ENCODE measurements around the gene MOCOS. TPM values are rescaled to one million over a fixed set of nuclear protein-coding genes. Genes with fewer than 3 reads are reported as not detected.

The MOCOS gene
- total RNA-seq, 1 donor from 2014 or later, result 0.30 TPM

DNA sequence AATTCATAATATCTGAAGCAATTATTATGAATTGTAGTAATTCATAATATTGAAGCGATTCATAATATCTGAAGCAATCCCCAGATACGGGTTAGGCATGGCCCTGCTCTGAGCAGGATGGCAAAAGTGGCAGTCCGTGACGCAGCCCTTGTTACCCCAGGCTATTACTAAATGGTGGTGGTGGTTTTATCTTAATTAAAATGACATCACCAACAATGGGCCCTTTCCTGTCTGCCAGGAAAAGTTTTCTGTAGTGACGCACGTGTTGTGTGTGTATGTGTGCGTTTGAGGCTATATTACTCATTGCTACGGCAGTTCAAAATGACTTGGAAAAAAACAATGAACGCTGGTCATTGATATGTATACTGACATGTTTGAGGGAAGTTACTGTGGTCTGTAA is 10.6 kb upstream of the MOCOS start:
- intact Hi-C loops (cut with micrococcal nuclease), result no loop called here

DNA sequence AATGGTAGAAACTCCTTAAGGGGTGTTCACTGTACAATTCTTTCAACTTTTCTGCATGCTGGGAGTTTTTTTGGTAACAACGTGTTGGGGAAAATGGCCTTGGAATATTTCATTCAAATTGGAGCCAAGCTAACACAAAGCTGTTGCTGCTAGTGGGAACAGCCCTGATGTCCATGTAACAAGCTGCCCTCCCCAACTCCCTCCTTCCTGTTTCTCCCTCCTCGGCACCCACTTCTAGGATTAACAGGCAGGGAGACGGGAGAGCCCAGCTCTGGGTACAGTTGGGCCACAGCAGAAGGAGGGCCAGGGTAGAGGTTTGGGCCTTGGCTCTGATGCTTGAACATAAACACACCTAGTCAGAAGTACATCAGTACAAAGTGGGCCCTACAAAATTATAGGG is 9.4 kb upstream of the MOCOS start:
- intact Hi-C loops (cut with micrococcal nuclease), result no loop called here

DNA sequence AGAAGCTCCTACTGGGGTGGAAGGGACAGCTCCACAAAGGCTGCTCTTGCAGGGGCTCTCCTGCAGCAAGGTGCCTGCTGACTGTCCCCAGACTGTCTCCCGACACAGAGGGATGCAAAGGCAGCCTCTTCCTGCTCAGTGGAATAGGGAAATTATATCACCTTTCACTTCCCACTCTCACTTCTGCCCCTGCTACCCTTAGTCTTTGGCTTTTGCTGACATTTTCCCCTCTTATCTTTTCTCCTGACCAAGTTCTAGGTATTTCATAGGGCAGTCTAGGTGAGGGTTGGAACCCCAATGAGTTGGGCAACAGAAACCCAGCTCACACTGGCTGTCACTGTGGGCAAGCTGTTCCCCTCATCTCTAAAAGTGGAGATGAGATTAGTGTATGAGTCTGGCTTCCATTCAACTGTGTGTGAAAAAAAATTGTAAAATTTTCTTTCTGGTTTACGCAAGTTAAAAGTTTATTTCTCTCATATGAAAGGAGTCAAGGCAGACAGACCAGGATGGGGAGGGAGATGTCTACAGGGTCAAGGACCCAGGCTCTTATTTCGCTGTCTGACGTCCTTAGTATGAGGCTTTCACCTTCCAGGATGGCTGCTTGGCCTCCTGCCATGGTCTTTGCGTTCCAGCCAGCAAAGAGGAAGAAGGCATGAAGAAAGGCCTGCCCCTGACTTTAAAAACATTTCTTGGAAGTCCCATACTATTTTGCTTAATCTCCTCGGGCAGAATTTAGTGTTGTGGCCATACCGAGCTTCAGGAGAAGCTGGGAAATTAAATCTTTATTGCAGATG is 7.5 kb upstream of the MOCOS start:
- intact Hi-C loops (cut with micrococcal nuclease), result no loop called here

DNA sequence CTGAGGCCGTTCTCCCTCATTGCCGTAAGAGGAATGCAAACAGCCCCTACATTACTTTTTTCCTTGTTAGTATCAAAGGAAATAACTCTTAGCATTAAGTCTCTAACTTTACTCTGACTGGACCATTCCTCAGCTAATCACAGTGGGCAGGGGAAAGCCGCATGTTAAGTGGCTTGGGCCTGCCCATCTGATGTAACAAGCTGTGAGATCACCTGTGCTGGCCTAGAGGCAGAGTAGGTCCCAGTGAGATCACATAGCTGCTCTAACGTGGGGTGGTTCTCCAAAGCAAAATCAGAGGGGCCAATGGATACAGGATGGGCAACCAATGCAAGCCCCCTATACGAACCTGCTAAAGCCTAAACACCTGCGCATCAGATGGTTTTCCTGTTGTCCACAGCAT is 5.9 kb upstream of the MOCOS start:
- intact Hi-C loops (cut with micrococcal nuclease), result no loop called here

DNA sequence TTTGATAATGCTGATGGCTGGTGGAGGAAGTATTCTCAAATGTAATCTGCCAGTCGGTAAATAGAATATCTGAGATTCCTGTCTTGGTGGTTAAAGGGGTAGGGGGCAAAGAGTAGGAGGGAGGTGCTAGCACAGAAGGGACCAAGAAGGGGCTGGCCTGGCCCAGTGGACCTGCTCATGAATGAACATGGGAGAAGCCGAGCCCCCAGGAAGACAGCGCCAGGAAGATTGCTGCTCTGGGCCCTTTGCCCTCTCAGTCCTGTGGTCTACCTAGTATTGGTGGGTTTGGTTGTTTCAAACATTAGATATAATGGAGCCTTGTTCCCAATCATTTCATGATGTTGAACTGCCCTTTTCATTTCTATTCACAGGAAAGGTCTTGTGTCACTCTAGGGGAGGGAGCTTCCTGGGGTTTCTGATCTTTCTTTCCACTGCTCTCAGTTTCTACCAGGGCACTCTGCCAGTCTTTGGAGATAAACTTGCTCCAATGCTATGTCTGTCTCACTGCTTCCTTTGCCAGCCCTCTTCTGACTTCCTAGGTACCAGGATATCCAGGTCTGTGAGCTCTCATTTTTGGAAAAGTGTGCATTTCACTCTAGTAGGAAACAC is 5.3 kb upstream of the MOCOS start:
- intact Hi-C loops (cut with micrococcal nuclease), result no loop called here

DNA sequence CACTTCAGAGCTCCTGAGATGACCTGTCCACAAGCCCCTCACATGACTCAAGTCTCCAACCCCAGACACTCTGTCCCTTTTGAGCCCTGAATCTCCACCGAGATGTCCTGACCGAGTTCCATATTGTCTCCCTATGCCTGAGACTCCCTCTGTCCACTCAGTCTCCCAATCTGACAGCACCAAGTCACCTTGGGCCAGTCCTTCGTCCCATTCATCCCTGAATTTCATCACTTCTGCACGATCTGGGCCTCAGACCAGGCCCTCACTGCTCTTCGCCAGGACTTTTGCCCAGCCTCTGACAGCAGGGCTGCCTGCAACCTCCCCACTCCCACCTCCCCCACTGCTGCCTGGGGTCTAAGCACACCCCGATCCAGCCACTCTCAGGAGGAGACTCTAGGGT is 4.3 kb upstream of the MOCOS start:
- intact Hi-C loops (cut with micrococcal nuclease), result no loop called here

DNA sequence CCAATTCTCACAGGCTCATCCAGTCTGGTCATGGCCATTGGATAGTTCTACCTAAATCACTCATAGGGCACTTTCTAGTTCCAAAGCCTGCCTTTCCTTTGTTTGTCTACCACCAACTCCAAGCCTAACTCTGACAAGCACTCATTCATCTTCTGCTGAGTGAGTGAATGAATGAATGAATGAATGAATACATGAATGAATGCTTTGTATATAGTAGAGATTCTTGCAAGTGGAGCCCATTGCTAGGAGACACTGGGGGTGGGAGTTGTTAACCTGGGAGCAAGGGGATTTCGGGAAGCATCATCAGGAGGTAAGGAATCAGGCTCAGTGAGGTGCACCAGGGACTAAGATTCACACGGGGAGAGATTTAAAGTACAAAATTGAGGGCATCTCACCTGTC is 3.3 kb upstream of the MOCOS start:
- intact Hi-C loops (cut with micrococcal nuclease), result no loop called here

DNA sequence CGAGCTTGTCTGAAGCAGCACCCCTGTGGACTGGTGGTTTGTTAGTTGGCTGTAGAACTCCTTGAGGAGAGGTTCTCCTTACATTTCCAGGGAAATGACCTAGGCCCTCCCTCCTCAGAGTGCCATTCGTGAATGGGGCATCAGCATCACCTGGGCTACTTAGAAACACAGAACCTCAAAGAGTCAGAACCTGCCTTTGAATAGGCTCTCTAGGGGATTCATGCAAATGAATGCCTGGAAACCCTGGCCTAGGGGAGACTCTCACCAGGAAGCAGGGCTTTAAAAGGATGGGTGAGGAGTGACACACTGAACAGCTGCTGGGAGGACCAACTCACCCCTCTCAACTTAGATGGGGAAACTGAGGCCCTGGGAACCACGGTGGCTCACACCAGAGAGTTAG is 2.1 kb upstream of the MOCOS start:
- intact Hi-C loops (cut with micrococcal nuclease), result no loop called here

DNA sequence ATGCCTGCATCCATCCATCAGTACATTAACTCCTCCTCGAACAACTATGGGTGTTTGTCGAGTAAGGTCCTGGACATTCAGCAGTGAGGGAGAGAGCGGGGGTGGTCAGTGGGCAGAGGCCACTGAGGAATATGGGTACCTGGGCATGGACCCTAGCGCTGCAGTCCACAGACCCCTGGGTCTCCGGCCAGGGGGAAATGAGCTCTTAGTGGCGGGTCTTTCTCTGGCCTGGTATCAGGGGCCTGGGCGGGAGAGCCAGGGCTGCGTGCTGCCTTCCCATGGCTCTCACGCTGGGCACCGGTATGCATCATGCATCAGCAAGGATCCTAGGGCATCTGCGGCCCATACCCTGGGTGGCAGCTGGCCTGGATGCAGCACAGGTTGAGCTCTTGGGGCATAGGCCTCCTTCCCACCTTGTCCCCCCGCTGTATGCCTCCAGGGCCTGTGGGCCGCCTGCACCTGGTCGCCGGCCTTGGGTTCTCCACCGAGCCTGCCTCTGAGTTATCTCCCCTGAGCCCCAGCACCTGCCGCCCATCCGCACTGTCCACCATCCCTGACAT is 1.3 kb upstream of the MOCOS start:
- intact Hi-C loops (cut with micrococcal nuclease), result no loop called here

DNA sequence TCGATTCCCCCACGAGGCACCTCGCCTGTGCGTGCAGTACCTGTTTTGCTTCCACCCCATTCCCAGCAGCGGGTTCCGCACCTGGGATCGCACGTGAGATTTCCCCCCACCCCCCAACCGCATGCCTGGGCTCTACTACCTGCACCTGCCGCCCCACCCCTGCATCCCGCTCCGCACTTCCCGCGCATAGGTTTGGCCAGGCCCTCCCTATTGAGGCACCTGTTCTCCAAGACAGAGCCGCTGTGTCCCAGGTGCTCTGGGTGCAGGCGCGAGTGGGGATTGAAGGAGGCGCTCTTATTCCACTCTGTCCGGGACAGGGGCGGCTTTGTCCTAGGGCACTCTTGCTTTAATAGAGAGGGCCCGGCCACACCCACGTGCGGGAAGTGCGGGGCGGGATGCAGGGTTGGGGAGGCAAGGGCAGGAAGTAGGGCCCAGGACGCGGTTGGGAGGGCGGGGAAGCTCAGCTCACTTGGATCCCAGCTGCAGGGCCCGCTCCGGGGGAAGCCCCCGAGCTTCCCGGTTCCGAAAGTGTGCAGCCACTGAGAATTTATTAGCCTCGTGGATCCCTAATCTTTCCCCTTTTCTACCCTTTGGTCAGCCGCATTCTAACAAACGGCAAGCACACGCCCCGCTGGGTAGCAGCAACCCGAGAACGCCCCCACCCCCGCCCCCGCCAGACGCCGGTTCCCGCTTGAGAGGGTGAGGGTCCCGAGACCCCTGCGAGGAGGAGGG is 670 bp upstream of the MOCOS start:
- intact Hi-C loops (cut with micrococcal nuclease), result loop anchor here (1.0 kb wide), 1 partner anchor 57 kb away; the partner anchor contains the start of genes ELP2 and SLC39A6

DNA sequence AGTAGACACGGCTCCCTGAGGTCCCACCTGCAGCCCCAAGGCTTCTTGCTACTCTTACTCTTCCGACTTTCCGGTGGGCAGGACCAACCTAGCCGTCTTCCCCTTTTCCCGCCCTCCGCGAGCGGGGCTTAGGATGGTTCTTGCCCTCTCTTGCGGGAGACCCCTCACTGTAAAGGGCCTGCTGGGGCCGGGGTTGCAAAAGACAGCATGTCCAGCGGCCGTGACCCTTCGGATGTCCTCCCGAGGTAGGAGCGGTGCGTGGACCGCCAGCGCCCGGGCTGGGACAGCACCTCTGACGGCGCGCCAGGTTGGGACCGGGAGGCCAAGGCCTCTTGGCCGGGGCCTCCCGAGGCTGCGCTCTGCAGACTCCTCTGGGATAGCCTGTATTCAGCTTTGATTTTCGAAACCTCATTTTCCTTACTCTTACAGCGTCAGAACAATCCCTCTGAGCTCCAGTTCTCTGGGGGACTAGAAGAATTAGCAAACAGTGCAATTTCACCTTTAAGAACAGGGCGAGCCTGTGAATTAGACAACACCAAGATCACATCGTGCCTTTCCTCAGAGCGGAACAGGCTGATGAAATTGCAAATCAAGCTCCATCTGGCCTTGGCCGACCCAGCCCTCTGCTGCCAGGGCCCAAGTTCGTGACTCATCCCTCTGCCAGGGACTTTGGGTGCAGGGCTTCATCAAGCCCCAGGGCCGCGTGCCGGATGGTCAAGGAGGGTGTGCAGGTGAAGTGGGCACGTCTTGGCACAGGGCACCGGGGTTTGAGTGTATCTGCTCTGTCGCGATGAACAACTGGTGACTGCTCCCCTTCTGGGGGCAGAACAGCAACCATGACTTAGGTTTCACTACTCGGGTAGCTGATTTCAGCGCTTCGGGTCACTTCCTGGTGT is 777 bp downstream of the MOCOS start:
- intact Hi-C loops (cut with micrococcal nuclease), result loop anchor here (1.0 kb wide), 1 partner anchor 59 kb away; the partner anchor contains the start of genes ELP2 and SLC39A6

DNA sequence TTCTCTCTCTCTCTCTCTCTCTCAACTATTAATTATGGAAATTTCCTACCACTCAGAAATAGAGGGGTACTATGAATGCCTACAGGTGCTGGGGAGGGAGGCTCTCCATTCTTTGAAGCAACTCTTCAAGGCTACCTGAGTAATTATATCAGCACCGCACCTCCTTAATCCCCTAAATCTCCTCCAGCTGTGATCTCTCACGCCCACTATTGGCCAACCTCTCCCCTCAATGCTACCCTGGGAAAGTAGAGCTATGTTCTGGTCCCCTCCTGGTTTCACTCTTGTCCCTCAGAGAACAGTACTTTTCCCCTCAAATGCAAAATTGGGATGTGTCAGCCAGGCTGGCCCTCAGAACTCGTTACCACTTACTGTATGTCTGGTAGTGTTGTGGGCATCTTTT is 1.6 kb downstream of the MOCOS start:
- intact Hi-C loops (cut with micrococcal nuclease), result no loop called here

DNA sequence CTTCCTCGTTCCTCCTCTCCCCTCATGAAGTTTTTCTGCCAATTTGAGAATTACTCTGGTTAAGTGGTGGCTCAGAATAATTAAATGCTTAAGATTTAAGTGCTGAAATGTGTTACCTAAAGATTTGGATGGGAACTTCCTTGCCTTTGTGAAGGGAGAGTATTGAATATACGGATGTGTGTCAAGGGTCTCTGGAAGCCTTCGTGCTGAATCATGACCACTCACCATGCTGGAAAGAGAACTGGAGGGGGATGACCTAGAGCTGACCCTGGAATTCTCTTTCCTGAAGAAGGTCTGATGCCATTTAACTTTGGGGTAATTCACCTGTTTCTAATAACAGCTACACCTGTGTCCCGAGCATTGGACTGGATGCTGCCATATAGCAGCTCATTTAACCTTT is 2.2 kb downstream of the MOCOS start:
- intact Hi-C loops (cut with micrococcal nuclease), result no loop called here

DNA sequence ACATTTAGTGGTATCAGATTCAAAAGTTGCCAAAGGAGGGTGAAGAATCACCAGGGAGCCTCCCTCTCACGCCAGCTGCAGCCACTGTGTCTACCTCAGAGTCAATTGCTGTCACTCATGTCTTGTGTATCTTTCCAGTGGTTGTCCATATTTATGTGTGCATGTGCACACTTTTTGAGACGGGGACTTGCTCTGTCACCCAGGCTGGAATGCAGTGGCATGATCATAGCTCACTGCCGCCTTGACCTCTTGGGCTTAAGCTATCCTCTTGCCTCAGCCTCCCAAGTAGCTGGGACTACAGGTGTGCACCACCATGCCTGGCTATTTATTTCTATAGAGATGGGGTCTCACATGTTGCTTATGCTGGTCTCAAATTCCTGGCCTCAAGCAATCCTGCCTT is 4.0 kb downstream of the MOCOS start:
- intact Hi-C loops (cut with micrococcal nuclease), result no loop called here

DNA sequence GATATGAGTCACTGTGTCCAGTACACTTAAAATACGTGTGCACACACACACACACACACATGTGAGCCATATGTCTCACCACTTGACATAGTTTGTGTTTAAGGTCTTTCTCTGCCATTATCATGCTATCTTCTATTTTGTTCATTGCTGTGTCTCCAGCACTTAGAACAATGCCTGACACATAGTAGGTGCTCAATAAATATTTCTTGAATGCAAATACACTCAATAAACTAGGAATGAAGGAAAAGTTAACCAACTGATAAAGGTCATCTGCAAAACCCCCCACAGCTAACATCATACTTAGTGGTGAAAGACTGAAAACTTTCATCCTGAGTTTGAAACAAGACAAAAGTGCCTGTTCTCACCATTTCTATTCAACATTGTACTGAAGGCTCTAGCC is 4.4 kb downstream of the MOCOS start:
- intact Hi-C loops (cut with micrococcal nuclease), result no loop called here

DNA sequence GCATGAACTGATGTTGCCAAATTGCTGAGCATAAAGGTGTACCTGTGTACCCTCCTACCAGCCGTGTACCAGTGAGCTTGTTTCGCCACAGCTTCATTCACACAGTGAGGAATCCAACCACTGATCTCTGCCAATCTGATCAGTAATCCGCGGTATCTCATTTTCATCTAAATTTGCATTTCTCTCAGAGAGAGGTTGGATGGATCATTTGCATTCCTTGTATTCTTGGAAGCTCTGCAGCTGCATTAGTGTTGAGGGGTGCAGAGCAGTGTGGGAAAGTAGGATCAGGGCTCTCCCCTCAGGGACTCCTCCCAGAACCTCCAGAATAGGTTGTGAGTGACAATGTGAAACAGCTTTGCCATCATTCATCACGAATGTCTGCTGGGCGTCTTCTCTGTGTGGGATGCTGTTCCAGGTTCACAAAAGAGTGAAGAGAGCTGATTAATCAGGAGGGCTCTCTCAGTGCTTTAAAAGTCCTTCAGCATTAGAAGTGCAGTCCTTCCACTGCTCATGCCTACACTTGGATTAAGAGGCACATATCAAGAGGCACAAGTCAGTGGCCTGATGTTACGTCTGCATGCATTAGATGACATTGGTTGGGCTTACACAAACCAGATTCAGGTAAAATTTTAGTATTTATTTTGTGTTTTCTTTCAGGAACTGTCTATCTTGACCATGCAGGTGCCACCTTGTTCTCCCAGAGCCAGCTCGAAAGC is 7.5 kb downstream of the MOCOS start:
- intact Hi-C loops (cut with micrococcal nuclease), result no loop called here

DNA sequence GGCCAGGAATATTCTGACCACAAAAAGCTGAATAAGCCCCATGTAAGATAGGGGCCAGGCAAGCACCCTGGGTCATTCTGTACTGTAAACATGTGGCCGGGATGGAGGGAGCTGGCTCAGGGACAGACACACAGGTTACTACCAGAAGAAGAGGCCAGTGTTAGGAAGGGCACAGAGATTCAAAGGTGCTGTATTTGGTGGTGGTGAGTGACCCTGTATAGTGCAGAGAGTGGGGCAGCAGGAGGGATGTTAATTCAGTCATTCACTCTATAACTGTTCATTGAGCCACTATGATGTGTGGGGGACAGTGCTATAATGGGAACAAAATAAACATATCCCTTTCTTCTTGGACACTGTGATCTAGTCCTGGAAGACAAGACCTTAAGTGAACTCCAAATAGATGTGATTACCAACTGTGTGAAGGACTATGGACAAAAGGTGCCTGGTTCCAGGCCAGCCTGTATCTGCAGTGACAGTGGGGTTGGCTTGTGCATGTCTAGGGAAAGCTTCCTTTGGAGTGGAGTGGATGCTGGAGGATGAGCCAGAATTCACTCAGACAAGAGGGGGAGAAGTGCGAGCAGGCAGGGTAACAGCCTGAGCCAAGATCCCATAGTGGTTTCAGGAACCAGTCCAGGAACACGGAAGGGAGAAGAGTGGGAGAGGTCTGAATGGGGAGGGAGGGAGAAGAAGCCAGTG is 8.3 kb downstream of the MOCOS start:
- intact Hi-C loops (cut with micrococcal nuclease), result no loop called here

DNA sequence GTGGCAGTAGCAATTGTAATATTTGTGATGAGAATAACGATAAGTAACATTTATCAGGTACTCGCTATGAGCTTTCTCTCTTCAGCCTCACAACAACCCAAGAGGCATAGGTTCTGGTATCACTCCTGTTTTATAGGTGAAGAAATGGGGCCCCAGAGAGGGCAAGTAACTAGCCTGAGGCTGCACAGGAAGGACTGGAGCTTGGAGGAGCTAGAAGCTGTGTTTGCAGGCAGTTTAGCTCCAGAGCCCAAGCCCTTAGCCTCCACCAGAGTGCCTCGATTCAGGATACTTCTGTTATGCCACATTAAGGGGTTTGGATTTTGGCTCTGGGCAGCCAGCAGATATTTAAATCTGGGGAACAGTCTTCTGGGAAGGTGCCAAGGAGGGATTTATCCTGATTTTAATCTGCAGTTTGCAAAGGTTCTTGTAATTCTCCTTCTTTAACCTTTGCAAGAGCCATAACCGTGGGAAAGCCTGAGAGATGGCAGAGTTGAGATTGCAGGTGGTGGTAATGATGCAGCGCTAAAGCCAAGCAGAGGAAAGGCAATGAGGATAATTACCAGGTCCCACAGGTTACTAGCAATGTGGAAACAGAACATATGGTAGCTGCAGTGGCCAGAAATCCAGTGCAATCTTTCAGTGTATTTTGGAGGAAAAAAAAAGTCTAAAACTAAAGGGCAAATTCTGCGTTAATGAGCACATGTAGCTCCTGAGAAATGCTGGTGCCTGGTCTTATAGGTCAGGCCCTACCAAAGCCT is 9.1 kb downstream of the MOCOS start:
- intact Hi-C loops (cut with micrococcal nuclease), result no loop called here
